ENCODE data around the gene EDNRB.

DNA sequence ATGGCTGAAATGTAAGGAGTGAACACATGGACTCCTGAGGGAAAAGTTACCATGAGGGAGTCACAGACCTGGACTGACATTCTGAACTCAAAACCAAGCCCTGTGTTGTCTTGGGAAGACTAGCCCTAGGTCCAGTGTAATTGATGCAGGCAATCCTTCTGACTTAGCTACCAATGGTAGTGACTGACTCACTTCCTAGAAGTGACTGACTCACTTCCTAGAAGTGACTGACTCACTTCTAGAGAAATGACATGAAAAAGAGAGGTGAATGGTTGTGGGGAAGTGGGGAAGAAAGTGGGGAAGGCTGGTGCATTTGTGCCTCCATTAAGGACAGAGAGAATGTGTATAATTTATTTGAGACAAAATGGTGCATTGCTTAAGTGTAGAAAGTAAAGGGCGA lies 49.9 kb downstream of the EDNRB start:
- no peak for TF ChIP-seq CTCF (IDR thresholded peaks at IDR 0.05; ENCODE audit: low read depth, low read length, missing input control)
- no peak for TF ChIP-seq TAF1 (conservative IDR thresholded peaks at IDR 0.05)
- TF ChIP-seq REST (IDR thresholded peaks at IDR 0.05), result no peak

All from liver (tissue), 3 donors.